Left kidney (tissue), 2 donors: ENCODE data around the gene KRT83. TPM values are rescaled to one million over a fixed set of nuclear protein-coding genes. Genes with fewer than 3 reads are reported as not detected.
"Not testable (repeated sequence)": the region's sequence is repeated elsewhere in the genome, so short reads cannot be mapped to it uniquely, and the experiment has no call there.

Experiments
- DNase-seq: peaks from one replicate; pipeline ENCODE4 v3.0.0-alpha.2; 2013
- polyA plus RNA-seq: library from polyadenylated mRNA; unstranded; fragments of 120-200 nt; gene quantifications from one replicate; pipeline ENCODE4 v1.2.1, GENCODE V29; 2013; ENCODE audit not compliant: insufficient read length

KRT83 gene
- polyA plus RNA-seq, 1 donor: not detected

GRCh38 chr12:52308806-52309425 lies 12.3 kb downstream of the KRT83 start:
- no peak for DNase-seq

GRCh38 chr12:52307836-52308805 lies 13.1 kb downstream of the KRT83 start:
- DNase-seq: peak; percentile 53

DNA sequence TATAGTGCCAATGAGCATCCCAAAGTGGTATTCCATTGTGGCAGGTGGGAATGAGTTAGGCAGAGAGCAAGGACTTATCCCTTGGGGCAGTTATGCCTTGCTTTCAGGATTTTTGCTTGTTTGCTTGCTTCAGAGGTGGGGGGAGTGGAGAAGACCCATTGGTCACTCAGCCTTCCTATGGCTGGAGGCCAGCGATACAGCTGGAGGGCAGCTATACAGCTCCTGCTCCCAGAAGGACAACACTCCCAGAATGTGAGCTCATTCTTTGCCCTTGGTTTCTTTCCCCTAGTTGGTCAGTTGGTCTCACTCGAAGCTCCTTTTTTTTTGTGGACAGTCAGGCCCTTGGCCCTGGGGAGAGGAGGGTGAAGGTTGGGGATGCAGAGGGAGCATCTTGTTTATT lies 14.5 kb downstream of the KRT83 start:
- no peak for DNase-seq

DNA sequence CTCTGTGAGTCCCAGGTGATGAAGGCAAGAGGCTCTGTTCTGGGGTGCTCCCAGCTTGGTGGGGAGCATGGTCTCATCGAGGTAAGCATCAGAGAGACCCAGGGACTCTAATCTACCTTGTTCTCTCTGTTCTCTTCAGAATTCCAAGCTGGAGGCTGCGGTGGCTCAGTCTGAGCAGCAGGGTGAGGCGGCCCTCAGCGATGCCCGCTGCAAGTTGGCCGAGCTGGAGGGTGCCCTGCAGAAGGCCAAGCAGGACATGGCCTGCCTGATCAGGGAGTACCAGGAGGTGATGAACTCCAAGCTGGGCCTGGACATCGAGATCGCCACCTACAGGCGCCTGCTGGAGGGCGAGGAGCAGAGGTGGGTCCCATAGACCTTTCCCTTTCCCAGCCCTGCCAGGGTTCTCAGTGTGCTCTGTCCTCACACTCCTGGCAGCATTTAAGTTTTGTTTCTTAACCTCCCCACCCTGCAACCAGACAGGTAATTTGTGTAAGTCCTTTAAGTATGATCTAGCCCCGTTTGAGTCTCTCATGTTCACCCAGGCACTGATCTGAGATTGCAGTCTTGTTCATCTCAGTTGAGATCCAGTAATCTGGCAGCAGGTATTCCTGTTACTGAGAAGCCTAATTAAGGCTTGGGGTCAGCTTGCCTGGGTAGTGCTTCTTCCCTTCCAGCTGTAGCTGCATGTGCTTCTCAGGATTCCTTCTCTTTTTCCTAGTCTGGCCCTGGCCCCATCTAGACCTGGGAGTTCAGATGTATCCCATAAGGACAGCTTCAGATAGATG lies 15.1 kb downstream of the KRT83 start:
- DNase-seq: no peak

- not testable (repeated sequence) for DNase-seq
Measured at GRCh38 chr12:52304941-52305411, 16.2 kb downstream of the KRT83 start.

DNA sequence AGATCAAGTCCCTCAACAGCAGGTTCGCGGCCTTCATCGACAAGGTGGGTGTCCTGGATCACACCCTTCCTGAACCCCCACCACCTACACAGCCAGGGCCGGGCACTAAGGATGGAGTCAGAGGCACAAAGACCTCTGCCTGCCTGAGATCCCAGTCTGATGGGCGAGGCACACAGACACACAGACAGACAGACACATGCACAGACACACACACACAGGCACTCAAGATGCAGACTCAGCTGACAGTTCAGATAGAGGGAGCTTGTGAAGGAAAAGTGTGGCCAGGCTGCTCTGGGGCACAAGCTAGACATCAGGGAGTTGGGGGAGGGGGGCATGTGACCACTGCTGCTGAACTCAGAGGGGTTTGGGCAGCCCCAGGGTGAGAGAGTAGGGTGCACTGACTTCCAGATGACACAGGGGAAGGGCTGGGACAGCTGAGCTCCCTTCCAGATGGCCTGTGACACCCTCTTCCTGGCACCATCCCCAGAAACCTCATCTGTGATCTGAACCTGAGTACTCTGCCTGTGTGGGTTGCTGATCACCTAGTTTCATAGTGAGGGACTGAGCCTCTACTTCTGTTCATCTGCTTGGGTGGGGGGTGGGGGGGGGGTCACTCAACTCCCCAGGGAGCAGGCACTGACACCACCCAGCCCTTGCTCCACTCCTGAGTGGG lies 18.8 kb downstream of the KRT83 start:
- DNase-seq: not testable (repeated sequence)

GRCh38 chr12:52301721-52302120 lies 19.5 kb downstream of the KRT83 start:
- not testable (repeated sequence) for DNase-seq

DNA sequence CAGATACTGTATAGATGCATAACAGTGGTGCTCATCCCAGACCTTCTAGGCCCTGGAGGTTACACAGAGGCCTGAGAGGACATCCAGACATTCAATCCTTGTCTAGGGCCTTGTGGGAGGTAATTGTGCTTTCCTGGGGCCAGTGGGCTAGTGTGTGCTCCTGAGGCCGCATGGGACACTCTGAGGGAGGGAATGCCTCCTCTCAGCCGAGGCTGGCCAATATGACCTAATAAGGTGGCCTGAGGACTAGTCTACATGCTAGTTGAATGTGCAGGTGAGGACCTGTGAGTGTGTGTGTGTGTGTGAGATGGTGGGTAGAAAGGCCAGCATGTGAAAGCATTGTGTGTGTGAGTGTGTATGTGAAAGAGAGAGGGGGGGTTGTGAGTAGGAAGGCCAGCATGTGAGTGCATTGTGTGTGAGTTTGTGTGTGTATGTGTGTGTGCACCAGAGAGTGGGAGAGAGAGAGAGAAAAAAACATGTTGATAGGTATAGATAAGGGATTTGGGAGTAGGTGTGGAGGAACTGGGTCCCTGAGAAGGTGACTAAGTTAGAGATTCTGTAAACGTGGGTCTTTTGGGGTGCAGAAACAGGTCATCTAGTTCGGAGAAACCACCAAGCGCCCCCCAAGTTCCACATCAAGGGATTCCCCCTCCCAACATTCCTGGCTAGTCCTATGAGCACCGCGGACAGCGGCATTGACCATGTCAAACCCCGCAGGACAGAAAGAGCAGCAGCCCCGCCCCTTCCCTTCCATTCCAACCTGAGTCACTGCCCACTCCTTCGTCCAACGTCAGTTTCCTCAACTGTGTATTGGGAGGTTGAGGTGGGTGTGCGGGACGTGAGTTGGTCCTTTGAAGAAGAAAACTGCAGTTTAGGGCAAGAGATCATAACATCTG lies 20.2 kb downstream of the KRT83 start:
- DNase-seq: no peak

DNA sequence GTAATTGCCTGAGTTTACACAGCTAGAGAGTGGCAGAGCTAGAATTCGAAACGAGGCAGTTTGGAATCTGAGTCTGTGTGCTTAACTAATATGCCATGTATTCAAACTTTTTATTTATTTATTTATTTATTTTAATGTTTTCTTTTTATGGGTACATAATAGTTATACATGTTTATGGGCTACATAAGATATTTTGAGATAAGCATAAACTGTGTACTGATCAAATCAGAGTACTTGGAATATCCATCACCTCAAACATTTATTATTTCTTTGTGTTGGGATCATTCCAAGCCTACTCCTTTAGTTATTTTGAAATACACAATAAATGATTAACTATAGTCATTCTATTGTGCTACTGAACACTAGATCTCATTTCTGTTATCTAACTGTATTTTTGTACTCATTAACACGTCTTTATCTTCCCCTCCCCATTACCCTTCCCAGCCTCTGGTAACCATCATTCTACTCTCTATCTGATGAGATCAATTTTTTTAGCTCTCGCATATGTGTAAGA lies 22.5 kb downstream of the KRT83 start:
- DNase-seq: no peak

- no peak for DNase-seq
Measured at GRCh38 chr12:52296572-52297215, 24.5 kb downstream of the KRT83 start.

- DNase-seq: no peak
Measured at GRCh38 chr12:52295663-52296062, 25.5 kb downstream of the KRT83 start.

DNA sequence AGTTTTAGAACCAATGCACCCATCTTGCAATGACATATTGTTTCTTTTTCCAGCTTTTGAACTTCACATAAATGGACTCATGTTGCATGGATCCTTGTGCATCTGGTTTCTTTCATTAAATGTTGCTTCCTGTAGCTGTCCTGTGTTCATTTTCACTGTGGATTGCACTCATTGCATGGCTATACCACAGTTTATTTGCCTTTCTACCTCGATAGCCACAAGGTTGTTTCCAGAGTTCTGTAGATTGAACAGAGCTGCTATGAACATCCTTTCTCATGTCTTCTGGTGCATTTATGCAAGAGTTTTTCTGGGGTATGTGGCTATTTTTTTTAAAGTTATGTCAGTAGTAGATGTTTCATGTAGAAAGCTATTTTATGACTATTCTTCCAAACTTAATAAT lies 26.4 kb downstream of the KRT83 start:
- DNase-seq: no peak

DNA sequence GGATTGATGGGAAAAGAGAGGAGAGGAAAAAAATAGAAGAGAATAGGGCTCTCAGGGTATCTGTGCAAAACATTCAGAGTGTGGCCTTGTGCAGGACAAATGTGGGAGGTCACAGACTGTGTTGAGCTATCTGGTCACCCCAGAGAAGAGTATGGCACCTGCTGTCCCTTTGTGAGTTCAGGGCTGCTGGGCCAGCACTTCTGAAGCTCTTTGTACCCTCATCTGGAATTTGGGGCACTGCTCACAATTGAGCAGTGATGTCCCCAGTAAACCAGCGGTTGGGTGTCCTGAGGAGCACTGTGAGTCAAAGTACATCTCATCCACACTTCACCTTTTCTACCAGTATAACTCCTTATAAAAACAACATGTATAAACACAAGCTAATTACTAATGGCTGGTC lies 27.3 kb downstream of the KRT83 start:
- DNase-seq: no peak

DNA sequence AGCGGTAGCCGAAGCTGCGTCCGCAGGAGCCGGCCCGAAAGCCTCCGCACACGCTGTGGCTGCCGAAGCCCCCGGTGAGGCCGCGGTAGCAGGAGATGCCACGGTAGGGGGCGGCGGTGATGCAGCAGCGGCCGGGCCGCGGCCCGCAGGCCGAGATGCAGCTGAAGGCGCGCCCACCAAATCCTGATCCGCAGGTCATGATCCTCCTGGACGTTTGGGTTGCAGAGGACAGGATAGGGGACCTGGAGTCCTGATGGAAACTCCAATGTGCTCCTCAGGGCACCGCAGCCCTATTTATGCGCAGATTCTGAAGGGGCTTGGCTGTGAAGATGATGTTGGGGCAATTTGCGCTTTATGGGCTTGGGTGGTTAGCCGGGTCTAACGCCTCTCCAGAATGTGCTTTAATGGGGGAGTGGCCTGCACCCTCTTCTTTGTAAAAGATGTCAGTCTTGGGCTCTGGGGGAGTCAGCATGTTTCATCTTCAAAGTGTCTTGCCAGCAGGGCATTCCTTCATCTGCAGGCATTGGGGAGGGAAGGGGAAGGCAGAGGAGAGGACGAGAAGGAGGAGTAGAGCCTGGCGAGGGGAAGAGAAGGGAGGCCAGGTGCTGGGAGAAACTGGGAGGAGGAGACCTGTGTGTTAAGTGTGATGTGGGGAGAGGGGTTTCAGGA lies 29.8 kb downstream of the KRT83 start, which contains the start of gene KRT81:
Gene KRT81, minus strand, starts transcription at position 268 of the 669 bp plus-strand sequence. Its CDS starts 69 bp downstream, at position 199.
- no peak for DNase-seq

GRCh38 chr12:52290483-52291134 lies 30.6 kb downstream of the KRT83 start:
- DNase-seq: not testable (repeated sequence)

DNA sequence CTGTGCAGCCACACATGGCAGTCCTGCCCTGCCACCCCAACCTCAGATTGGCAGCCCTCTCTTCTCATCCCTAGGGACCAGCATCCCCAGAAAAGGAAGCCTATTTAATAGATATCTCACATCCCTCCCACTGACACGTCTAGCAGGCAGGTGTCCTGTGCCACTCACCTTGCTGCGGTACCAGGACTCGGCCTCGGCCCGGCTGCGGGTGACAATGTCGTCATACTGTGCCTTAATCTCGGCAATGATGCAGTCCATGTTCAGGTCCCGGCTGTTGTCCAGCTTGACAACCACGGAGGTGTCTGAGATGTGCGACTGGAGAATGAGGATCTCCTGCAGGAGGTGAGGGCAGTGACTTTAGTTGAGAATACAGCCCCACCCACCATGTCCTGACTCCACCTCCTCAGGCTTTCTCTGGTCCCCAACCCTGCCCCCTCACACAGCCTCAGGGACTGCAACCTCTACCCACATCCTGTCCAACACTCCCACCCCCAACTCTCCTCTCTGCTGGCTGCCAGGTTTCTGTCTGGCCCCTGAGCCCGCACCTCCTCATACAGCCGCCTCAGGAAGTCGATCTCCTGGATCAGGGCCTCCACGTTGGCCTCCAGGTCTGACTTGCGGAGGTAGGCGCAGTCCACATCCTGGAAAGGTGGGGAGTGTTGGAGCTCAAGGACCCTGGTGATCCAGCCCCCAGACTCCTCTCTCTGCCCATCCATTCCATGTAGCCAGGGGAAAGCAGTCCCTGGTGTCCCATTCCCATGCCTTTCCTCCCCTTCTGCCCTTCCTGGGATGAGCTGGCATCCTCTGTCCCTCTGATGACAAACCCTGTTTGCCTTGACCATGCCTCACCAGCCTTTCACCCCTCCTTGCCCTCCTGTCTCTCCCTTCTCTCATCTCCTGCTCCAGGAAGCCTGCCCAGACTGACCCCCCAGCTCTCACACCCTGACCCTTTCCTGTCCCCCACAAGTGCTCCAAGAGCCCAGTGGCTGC lies 33.1 kb downstream of the KRT83 start:
- DNase-seq: not testable (repeated sequence)
